HepG2 (cell line): ENCODE results near the gene TMPO. TPM values are rescaled to one million over a fixed set of nuclear protein-coding genes. Genes with fewer than 3 reads are reported as not detected.

Experiments used
- ARID2 ChIP-seq: sonication (generic); formaldehyde crosslinking; IDR thresholded peaks from 2 replicates; pipeline ENCODE4 v1.8.1; 2022; ENCODE audit warnings: mild to moderate bottlenecking, missing genetic modification reagents, borderline replicate concordance
- GATAD2A ChIP-seq: IDR thresholded peaks from 2 replicates; pipeline ENCODE4 v1.6.1; 2016
- RERE ChIP-seq: IDR thresholded peaks from 2 replicates; pipeline ENCODE4 v1.6.1; 2016; ENCODE audit warnings: low read depth, missing genetic modification reagents, missing compliant biosample characterization
- SOX6 ChIP-seq, 2 experiments: fragments of 450-650 bp in 1 of 2; sonication (generic) in 1 of 2; formaldehyde crosslinking in 1 of 2; IDR thresholded peaks; 2 replicates each; pipeline versions ENCODE4 v1.4.0 to v1.6.1; 2017 to 2020; ENCODE audit warnings: antibody characterized with exemption in 1 of 2, mild to moderate bottlenecking in 1 of 2, missing genetic modification reagents in 1 of 2
- SRSF9 ChIP-seq: fragments of 200-400 bp; formaldehyde crosslinking; IDR thresholded peaks from 2 replicates; pipeline ENCODE4 v1.6.1; 2018; ENCODE audit warnings: borderline replicate concordance, mild to moderate bottlenecking, low read depth, low read length; ENCODE audit not compliant: insufficient read depth, poor library complexity, severe bottlenecking
- TEAD3 ChIP-seq: optimal IDR thresholded peaks from 2 replicates; pipeline ENCODE3; 2016; ENCODE audit warnings: borderline replicate concordance
- YEATS4 ChIP-seq: sonication (generic); formaldehyde crosslinking; IDR thresholded peaks from 2 replicates; pipeline ENCODE4 v1.4.0; 2020; ENCODE audit warnings: missing genetic modification reagents, borderline replicate concordance
- ZBTB3 ChIP-seq: sonication (generic); formaldehyde crosslinking; IDR thresholded peaks from 2 replicates; pipeline ENCODE4 v1.4.0; 2020; ENCODE audit warnings: low read depth, mild to moderate bottlenecking, moderate library complexity, missing genetic modification reagents, borderline replicate concordance
- ZMYM3 ChIP-seq: sonication (generic); formaldehyde crosslinking; IDR thresholded peaks from 2 replicates; pipeline ENCODE4 v1.5.1; 2020; ENCODE audit warnings: mild to moderate bottlenecking, missing genetic modification reagents
- ZNF318 ChIP-seq: sonication (generic); formaldehyde crosslinking; IDR thresholded peaks from 2 replicates; pipeline ENCODE4 v1.4.0; 2020; ENCODE audit warnings: mild to moderate bottlenecking, missing genetic modification reagents
- ZNF792 ChIP-seq: IDR thresholded peaks from 2 replicates; pipeline ENCODE4 v1.6.1; 2016
- ZSCAN29 ChIP-seq: sonication (generic); formaldehyde crosslinking; conservative IDR thresholded peaks from 2 replicates; pipeline ENCODE4 v1.4.0; 2020; ENCODE audit warnings: mild to moderate bottlenecking, missing genetic modification reagents
- ZZZ3 ChIP-seq: sonication (generic); formaldehyde crosslinking; IDR thresholded peaks from 2 replicates; pipeline ENCODE4 v1.4.0; 2020; ENCODE audit warnings: missing genetic modification reagents, mild to moderate bottlenecking, borderline replicate concordance
- polyA plus RNA-seq, 8 experiments: library from polyadenylated mRNA; depleted of rRNA in 3 of 8; stranded (reverse) in 7 of 8; unstranded in 1 of 8; fragments of >200 nt; fragmentation: Illumina TruSeq in 4 of 8; extraction: Trizol in 4 of 8; gene quantifications; 2 replicates each; pipeline versions ENCODE4 v1.2.1 to v1.2.3, GENCODE V29; 2011 to 2016; ENCODE audit warnings: low read depth in 4 of 8, missing spikeins in 1 of 8, mixed read lengths in 1 of 8; ENCODE audit not compliant: insufficient read depth in 1 of 8
- total RNA-seq, 5 experiments: library from RNA; depleted of rRNA; stranded (reverse); fragments of >200 nt; fragmentation: Illumina TruSeq; extraction: Trizol; gene quantifications; 2 replicates each; pipeline ENCODE4 v1.2.3, GENCODE V29; 2016; ENCODE audit warnings: low read depth in 1 of 5
- TF ChIP-seq, protein P1 (sequence below): sonication (generic); formaldehyde crosslinking; IDR thresholded peaks from 2 replicates; pipeline ENCODE4 v1.5.0; 2020; ENCODE audit warnings: mild to moderate bottlenecking, missing genetic modification reagents

Gene TMPO
- total and polyA plus RNA-seq, 2 of the 13 experiments (the other 11 are each of a cell fraction or from before 2014, with no cell fraction given), result 24.2 to 167 TPM

GRCh38 chr12:98574110-98574509 is 58.7 kb downstream of the TMPO start (continued):
- TF ChIP-seq, protein P1, sequence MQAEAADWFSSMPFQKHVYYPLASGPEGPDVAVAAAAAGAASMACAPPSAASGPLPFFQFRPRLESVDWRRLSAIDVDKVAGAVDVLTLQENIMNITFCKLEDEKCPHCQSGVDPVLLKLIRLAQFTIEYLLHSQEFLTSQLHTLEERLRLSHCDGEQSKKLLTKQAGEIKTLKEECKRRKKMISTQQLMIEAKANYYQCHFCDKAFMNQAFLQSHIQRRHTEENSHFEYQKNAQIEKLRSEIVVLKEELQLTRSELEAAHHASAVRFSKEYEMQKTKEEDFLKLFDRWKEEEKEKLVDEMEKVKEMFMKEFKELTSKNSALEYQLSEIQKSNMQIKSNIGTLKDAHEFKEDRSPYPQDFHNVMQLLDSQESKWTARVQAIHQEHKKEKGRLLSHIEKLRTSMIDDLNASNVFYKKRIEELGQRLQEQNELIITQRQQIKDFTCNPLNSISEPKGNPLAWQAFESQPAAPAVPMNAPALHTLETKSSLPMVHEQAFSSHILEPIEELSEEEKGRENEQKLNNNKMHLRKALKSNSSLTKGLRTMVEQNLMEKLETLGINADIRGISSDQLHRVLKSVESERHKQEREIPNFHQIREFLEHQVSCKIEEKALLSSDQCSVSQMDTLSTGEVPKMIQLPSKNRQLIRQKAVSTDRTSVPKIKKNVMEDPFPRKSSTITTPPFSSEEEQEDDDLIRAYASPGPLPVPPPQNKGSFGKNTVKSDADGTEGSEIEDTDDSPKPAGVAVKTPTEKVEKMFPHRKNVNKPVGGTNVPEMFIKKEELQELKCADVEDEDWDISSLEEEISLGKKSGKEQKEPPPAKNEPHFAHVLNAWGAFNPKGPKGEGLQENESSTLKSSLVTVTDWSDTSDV (CRISPR knock-in tag), result no peak
- TF ChIP-seq ZSCAN29 (CRISPR knock-in tag) (no peak), TEAD3 (CRISPR knock-in tag) (peak; percentile 43), ZBTB3 (CRISPR knock-in tag) (no peak), ZNF792 (CRISPR knock-in tag) (no peak), ZNF318 (CRISPR knock-in tag) (no peak), YEATS4 (CRISPR knock-in tag) (no peak), ZMYM3 (CRISPR knock-in tag) (no peak), ARID2 (CRISPR knock-in tag) (no peak), GATAD2A (peak; percentile 74), SRSF9 (no peak), RERE (no peak), ZZZ3 (CRISPR knock-in tag) (no peak), SOX6 (IDR thresholded peaks at IDR 0.05) (no peak), SOX6 (CRISPR knock-in tag; IDR thresholded peaks at IDR 0.05) (peak; percentile 59)
